RWPE2 (cell line): ENCODE data around the gene ELAC1.
"Not testable (repeated sequence)": the region's sequence is repeated elsewhere in the genome, so short reads cannot be mapped to it uniquely, and the experiment has no call there.

ENCODE experiments used
- ATAC-seq: fragments of 200-7000 bp; cut with Tn5 transposase; 3 replicates; pipeline ENCODE4 v1.9.1; 2021; ENCODE audit warnings: low read depth
- DNase-seq: peaks from one replicate; pipeline ENCODE4 v3.0.0-alpha.2; 2020; ENCODE audit warnings: low spot score
- H3K27ac ChIP-seq: fragments of 450-650 bp; 2 replicates; pipeline ENCODE4 v1.5.1; 2017; ENCODE audit warnings: mild to moderate bottlenecking; ENCODE audit not compliant: poor library complexity, severe bottlenecking
- H3K27me3 ChIP-seq: fragments of 250-450 bp; sonication (Bioruptor Pico); 2 replicates; pipeline ENCODE4 v1.5.1; 2021; ENCODE audit warnings: mild to moderate bottlenecking, moderate library complexity; ENCODE audit not compliant: insufficient read depth, poor library complexity, severe bottlenecking
- H3K36me3 ChIP-seq: fragments of 250-450 bp; sonication (Bioruptor Pico); 2 replicates; pipeline ENCODE4 v1.5.1; 2020; ENCODE audit warnings: low read depth, mild to moderate bottlenecking, moderate library complexity
- H3K4me1 ChIP-seq: fragments of 250-450 bp; sonication (Bioruptor Pico); 2 replicates; pipeline ENCODE4 v1.5.1; 2021; ENCODE audit warnings: mild to moderate bottlenecking, moderate library complexity; ENCODE audit not compliant: insufficient read depth, poor library complexity, severe bottlenecking
- H3K4me3 ChIP-seq: fragments of 250-450 bp; sonication (Bioruptor Pico); 2 replicates; pipeline ENCODE4 v1.5.1; 2021; ENCODE audit warnings: mild to moderate bottlenecking, moderate library complexity; ENCODE audit not compliant: severe bottlenecking
- H3K9me3 ChIP-seq: fragments of 250-450 bp; sonication (Bioruptor Pico); 2 replicates; pipeline ENCODE4 v1.5.1; 2021; ENCODE audit warnings: mild to moderate bottlenecking, moderate library complexity; ENCODE audit not compliant: severe bottlenecking
- CTCF ChIP-seq: fragments of 450-650 bp; IDR thresholded peaks from one replicate; pipeline ENCODE4 v1.5.1; 2017; ENCODE audit warnings: mild to moderate bottlenecking, moderate library complexity; ENCODE audit not compliant: poor library complexity, severe bottlenecking

Gene ELAC1

GRCh38 chr18:50970006-50970405, 2.2 kb downstream of the ELAC1 start:
- Histone ChIP-seq H3K27ac (no peak overlapping the region), H3K27me3 (no peaks in the 10 kb centered on the region), H3K9me3 (no peaks in the 10 kb centered on the region), H3K36me3 (no peaks in the 10 kb centered on the region), H3K4me1 (peaks cover 4% of the 10 kb centered on the region), H3K4me3 (no peak overlapping the region)
- TF ChIP-seq CTCF: no peak
- no peak for ATAC-seq
- no peak for DNase-seq

- H3K9me3 ChIP-seq, H3K27ac ChIP-seq, ATAC-seq, H3K27me3 ChIP-seq, DNase-seq, H3K36me3 ChIP-seq, H3K4me3 ChIP-seq, H3K4me1 ChIP-seq: not testable (repeated sequence)
These were observed 4.6 kb downstream of the ELAC1 start for GRCh38 chr18:50972404-50972803.

- Histone ChIP-seq H3K9me3 (peaks cover 3% of the 10 kb centered on the region), H3K27ac (no peak overlapping the region), H3K27me3 (no peaks in the 10 kb centered on the region), H3K4me1 (peaks cover 4% of the 10 kb centered on the region), H3K4me3 (no peak overlapping the region), H3K36me3 (peaks cover 14% of the 10 kb centered on the region)
- DNase-seq (no peak), ATAC-seq (peak; percentile 94)
- TF ChIP-seq CTCF: no peak
These were observed 5.7 kb downstream of the ELAC1 start for GRCh38 chr18:50973367-50974126.

- Histone ChIP-seq H3K9me3 (peaks cover 3% of the 10 kb centered on the region), H3K4me1 (no peaks in the 10 kb centered on the region), H3K36me3 (peaks cover 14% of the 10 kb centered on the region), H3K27me3 (no peaks in the 10 kb centered on the region), H3K4me3 (no peak overlapping the region), H3K27ac (no peak overlapping the region)
- DNase-seq: no peak
- no peak for TF ChIP-seq CTCF
- ATAC-seq: no peak
These were observed 9.4 kb downstream of the ELAC1 start for GRCh38 chr18:50977037-50977760.

GRCh38 chr18:50981381-50981780, 13.5 kb downstream of the ELAC1 start:
- peaks cover 14% of the 10 kb centered on the region for H3K36me3 ChIP-seq
- DNase-seq: no peak
- H3K27ac ChIP-seq: no peak overlapping the region
- TF ChIP-seq CTCF: no peak
- ATAC-seq: no peak
- peaks cover 3% of the 10 kb centered on the region for H3K9me3 ChIP-seq
- H3K4me1 ChIP-seq: no peaks in the 10 kb centered on the region
- H3K27me3 ChIP-seq: no peaks in the 10 kb centered on the region
- H3K4me3 ChIP-seq: no peak overlapping the region
